ENCODE data around the gene PUM1. TPM values are rescaled to one million over a fixed set of nuclear protein-coding genes. Genes with fewer than 3 reads are reported as not detected.

Gene PUM1
- total and polyA plus RNA-seq, 4 donors, result 18.1 to 49.2 (median 30.2) TPM

GRCh38 chr1:30895944-30896660 is 169.4 kb downstream of the PUM1 start:
- H3K4me1 ChIP-seq (ENCODE audit: control insufficient read depth in 4 of 4, insufficient read depth in 4 of 4, low read length in 3 of 4), result peaks cover 0 to 5% (median 3%) of the 10 kb centered on the region in 4 donors
- 85% methylated on average over 6 of the region's 6 CpGs for WGBS
- H3K27ac ChIP-seq (ENCODE audit: low read depth in 1 of 2, low read length in 2 of 2), result no peak overlapping the region
- no peak overlapping the region for H3K9ac ChIP-seq (ENCODE audit: low read depth in 1 of 2, low read length in 2 of 2)
- DNase-seq (ENCODE audit: low spot score), result no peak
- TF ChIP-seq RAD21 (IDR thresholded peaks at IDR 0.05) (no peak), ZBTB33 (IDR thresholded peaks at IDR 0.05) (no peak), CTCF (IDR thresholded peaks at IDR 0.05; ENCODE audit: low read depth, low read length, missing input control) (no peak), JUND (IDR thresholded peaks at IDR 0.05) (no peak), TAF1 (conservative IDR thresholded peaks at IDR 0.05) (no peak), NR2F2 (IDR thresholded peaks at IDR 0.05) (no peak), HNF4G (IDR thresholded peaks at IDR 0.05) (no peak), MAX (IDR thresholded peaks at IDR 0.05) (no peak), ATF3 (IDR thresholded peaks at IDR 0.05) (no peak), YY1 (IDR thresholded peaks at IDR 0.05) (no peak), SP1 (IDR thresholded peaks at IDR 0.05) (no peak), GABPA (IDR thresholded peaks at IDR 0.05 in 1 of 2, conservative IDR thresholded peaks at IDR 0.05 in 1 of 2) (no peak), FOXA2 (IDR thresholded peaks at IDR 0.05) (no peak), EGR1 (IDR thresholded peaks at IDR 0.05; ENCODE audit: low read depth in 2 of 2) (no peak), HNF4A (conservative IDR thresholded peaks at IDR 0.05) (no peak), REST (IDR thresholded peaks at IDR 0.05) (no peak)
- H3K27me3 ChIP-seq (ENCODE audit: control insufficient read depth in 4 of 4, insufficient read depth in 4 of 4, low read length in 3 of 4), result no peaks in the 10 kb centered on the region
- H3K4me3 ChIP-seq (ENCODE audit: low read depth in 1 of 3, low read length in 3 of 3), result no peak overlapping the region
- H3K9me3 ChIP-seq (ENCODE audit: control insufficient read depth in 4 of 4, low read length in 3 of 4), result no peaks in the 10 kb centered on the region
- no peaks in the 10 kb centered on the region for H3K36me3 ChIP-seq (ENCODE audit: control insufficient read depth in 4 of 4, insufficient read depth in 3 of 4, low read depth in 1 of 4, low read length in 3 of 4)
